ENCODE measurements around the gene RTP4.

GRCh38 chr3:187325632-187326031 lies 42.6 kb upstream of the RTP4 start:
- TF ChIP-seq CTCF (IDR thresholded peaks at IDR 0.05 in 8 of 11, conservative IDR thresholded peaks at IDR 0.05 in 3 of 11) (no peak), POLR2AphosphoS5 (IDR thresholded peaks at IDR 0.05) (no peak)

All from spleen (tissue), 7 donors.